T-helper 2 cell treated with Interferon-gamma antibody and Interleukin-4, amounts not matched to agents 5 μg/mL and 100 μg/mL, for 36 hours (primary cell): Measurements from ENCODE around the gene GNB2.

Experiments
- DNase-seq: peaks from one replicate; pipeline ENCODE4 v3.0.0; 2021; ENCODE audit warnings: low spot score
- H3K27ac Mint-ChIP-seq: one replicate; pipeline ENCODE4 v1.8.0; 2021; ENCODE audit warnings: mild to moderate bottlenecking, mixed read lengths
- H3K27me3 Mint-ChIP-seq: one replicate; pipeline ENCODE4 v1.8.0; 2021; ENCODE audit warnings: low read depth, mixed read lengths
- H3K36me3 Mint-ChIP-seq: one replicate; pipeline ENCODE4 v1.8.0; 2021; ENCODE audit warnings: low read depth, mixed read lengths
- H3K4me1 Mint-ChIP-seq: one replicate; pipeline ENCODE4 v1.8.0; 2021; ENCODE audit warnings: low read depth, mixed read lengths
- H3K4me3 Mint-ChIP-seq: one replicate; pipeline ENCODE4 v1.8.0; 2022; ENCODE audit warnings: mild to moderate bottlenecking, moderate library complexity, mixed read lengths
- H3K9me3 Mint-ChIP-seq: one replicate; pipeline ENCODE4 v1.8.0; 2021; ENCODE audit warnings: mixed read lengths

The GNB2 gene

DNA sequence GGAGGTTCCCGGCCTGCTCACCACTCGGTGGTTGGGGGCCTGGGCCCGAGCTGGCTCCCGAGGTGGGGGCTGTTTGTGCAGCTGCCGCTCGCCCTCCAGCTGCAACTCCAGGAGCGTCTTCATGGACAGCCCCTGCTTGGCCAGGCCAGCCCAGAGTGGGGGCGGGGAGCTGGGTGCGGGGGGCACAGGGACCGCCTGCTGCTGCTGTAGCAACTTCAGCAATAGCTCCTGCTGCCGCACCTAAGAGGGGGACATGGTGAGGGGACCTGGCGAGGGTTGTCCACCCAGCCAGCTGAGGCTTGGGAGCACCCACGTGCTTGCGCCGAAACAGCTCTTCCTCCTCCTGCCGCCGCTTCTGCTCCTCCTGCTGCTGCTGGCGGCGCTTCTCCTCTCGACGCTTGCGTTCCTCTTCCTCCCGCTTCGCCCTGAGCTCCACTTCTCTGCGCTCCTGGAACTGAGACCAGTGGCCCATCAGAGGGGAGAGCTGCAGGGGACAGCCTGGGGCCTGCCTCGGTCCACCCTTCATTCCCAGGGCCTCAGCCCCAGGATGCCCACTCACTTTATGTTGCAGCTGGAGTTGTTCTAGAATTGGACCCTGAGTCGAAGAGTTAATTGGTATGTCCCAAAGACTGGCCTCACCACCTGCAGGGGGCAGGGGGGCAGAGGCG is 9.6 kb downstream of the GNB2 start:
- Mint-ChIP-seq H3K4me3 (no peak overlapping the region), H3K4me1 (peaks cover 8% of the 10 kb centered on the region), H3K27ac (no peak overlapping the region), H3K36me3 (peaks cover 30% of the 10 kb centered on the region), H3K27me3 (no peaks in the 10 kb centered on the region), H3K9me3 (no peaks in the 10 kb centered on the region)
- DNase-seq, result no peak

DNA sequence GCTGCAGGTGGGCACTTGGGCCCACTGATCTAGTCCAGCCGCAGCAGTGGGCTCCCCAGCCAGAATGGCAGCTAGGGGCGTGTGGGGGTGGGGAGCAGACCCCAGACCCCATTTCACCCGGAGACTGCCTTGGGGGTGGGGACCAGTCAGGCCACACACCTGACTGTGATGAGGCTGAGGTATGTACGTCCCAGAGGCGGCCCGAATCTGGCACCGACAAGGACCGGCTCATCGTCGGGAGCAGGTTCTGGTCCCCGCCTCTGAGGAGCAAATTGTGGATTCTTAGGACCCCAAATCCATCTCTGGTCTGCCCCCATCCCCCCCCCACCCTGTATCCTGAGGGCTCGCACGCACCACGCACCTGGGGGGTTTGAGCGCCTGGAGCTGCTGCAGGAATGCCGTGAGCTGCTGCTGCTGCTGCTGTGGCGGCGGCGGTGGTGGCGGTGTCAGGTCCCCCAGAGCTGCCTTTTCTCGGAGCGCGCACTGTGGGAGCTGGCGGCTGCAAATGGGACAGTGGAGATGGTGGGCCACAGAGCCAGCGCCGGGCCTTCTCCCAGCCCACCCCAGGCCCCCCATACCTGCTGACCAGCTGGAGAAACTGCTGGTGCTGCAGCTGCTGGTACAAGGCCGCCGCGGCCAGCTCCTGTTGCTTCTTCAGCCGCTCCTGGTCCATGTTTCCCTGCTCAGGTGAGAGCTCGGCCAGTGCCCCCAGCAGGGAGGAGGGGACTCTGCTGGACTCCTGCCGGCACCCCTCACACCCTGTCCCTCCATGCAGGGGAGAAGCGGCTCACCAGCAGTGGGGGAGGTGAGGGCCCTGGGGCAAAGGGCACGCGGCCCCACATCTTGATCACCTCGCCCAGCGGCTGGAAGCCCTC is 10.4 kb downstream of the GNB2 start:
- Mint-ChIP-seq H3K27ac (no peak overlapping the region), H3K36me3 (peaks cover 28% of the 10 kb centered on the region), H3K4me3 (no peak overlapping the region), H3K9me3 (no peaks in the 10 kb centered on the region), H3K27me3 (no peaks in the 10 kb centered on the region), H3K4me1 (peaks cover 11% of the 10 kb centered on the region)
- DNase-seq, result no peak

DNA sequence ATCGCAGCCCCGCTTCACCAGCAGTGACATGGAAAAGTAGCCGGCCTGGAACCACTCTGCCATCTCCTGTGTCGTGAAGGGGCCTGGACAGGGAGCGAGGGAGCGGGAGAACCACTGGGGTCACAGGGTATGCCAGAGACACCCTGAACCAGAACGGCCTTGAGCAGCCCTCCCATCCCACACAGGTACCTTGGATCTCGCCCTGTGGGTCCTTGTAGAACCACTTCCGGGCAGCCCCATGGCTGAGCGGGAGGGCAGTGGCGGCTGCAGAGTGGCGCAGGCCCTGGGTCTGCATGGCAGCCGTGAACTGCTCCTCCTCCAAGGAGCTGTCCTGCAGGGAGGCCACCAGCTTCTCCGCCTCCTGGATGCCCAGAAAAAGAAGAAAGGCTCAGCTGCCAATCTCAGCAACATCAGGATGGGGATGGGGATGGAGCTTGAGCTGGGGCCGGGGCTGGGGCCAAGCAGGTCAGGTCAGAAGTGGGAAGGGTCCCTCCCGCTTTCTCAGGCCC is 11.0 kb downstream of the GNB2 start:
- Mint-ChIP-seq H3K4me1 (peaks cover 10% of the 10 kb centered on the region), H3K4me3 (no peak overlapping the region), H3K9me3 (no peaks in the 10 kb centered on the region), H3K27me3 (no peaks in the 10 kb centered on the region), H3K36me3 (peaks cover 25% of the 10 kb centered on the region), H3K27ac (no peak overlapping the region)
- DNase-seq, result no peak

DNA sequence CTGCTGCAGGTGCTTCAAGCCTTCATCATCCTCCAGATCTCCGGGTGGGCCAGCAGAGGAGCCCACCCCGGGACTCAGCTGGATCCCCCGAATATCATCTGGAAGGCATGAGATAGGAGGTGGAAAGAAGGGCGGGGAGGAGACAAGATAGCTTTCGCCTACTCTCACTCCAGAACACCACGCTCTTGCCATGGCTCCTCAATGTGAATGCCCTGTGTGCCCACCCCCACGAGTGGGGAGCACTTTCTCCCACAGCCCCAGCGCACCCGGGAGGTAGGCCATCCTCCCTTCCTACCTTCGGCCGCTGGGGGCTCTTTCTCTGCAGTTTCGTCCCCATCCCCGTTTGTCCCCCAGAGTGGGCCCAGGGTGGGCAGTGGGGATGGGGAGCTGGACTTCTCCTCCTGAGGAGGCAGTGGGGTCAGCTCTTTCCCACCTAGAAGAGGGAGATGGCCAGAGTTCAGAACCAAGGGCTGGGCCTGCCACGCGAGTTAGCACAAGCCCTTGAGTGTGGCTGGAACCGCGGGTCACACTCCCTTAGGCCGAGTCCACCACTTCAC is 11.6 kb downstream of the GNB2 start:
- Mint-ChIP-seq H3K36me3 (peaks cover 19% of the 10 kb centered on the region), H3K9me3 (no peaks in the 10 kb centered on the region), H3K4me3 (no peak overlapping the region), H3K27ac (no peak overlapping the region), H3K4me1 (peaks cover 8% of the 10 kb centered on the region), H3K27me3 (no peaks in the 10 kb centered on the region)
- no peak for DNase-seq

DNA sequence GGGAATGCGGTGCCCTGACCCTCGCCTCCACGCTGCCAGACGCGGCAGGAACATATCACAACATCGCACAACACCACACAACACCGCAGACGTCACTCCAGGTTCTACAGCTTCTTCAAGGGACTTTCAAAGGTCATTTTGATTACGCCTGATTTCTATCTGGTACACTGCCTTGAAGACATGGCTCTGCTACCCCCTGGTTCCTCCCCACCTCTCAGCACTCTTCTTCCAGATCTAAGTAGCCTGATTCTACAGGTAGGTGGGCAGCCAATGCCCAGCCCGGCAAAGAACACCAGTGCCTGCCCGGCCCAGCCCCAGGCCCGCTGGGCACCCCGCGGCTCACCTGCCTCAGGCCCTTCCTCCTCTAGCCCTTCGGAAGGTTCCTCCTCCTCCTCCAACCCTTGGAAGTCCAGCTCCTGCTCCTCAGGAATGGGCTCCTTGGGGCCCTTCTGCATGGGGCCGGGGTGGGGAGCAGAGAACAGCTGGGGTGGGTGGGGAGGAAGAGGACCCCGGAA is 12.1 kb downstream of the GNB2 start:
- Mint-ChIP-seq H3K4me3 (no peak overlapping the region), H3K27me3 (no peaks in the 10 kb centered on the region), H3K9me3 (no peaks in the 10 kb centered on the region), H3K4me1 (peaks cover 3% of the 10 kb centered on the region), H3K36me3 (peaks cover 17% of the 10 kb centered on the region), H3K27ac (no peak overlapping the region)
- DNase-seq, result no peak

DNA sequence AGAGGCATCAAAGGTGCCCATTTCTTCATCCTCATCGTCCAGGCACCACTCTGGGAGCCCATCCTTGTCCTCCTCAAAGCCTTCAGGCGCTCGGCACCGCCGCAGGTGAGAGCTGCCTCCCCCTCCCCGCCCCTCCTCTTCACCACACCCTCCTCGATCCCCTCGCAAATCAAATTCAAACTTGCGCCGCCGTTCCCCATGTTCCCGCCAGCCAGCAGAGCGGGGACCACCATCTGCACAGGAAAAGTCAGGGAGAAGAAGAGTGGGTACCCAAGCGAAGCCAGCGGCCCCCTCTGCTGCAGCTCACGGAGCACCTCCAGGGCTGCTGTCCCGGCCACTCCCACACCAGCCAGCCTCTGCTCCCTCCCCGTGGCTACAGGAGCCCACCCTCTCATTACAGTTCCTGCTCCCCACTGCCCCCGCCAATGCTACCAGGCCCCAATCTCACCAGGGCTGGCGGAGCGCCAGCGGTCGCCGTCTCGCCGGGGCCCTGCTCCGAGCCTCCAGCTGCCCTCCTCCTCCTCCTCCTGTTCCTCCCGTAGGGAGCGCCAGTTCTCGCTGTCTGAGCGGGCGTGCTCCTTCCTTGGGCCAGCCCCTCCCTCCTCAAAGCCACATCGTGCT is 12.8 kb downstream of the GNB2 start:
- DNase-seq, result no peak

DNA sequence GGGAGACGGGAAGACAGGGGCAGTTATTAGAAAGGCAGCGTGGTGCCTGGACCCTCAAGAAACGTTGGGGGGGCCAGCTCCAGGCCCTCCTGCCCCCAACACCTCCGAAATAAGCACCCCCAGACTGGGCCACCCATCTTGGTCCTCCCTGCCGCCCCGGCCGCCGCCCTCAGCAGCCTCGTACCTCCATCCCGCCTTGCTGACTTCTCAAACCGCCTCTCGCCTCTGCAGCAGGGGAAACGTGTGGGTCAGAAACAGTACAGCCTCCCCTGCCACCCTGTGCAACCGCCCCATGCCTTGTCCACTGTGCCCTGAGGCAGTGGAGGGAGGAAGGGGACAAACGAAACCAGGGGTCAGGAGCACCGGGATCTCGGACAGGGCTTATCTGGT is 13.3 kb downstream of the GNB2 start:
- Mint-ChIP-seq H3K9me3 (no peaks in the 10 kb centered on the region), H3K36me3 (peaks cover 19% of the 10 kb centered on the region), H3K27ac (no peak overlapping the region), H3K27me3 (no peaks in the 10 kb centered on the region), H3K4me1 (peaks cover 6% of the 10 kb centered on the region), H3K4me3 (no peak overlapping the region)
- no peak for DNase-seq

More for the DNA sequence above, 12.8 kb downstream of the GNB2 start:
- H3K4me1 Mint-ChIP-seq, result peaks cover 3% of the 10 kb centered on the region
- no peaks in the 10 kb centered on the region for H3K27me3 Mint-ChIP-seq
- no peaks in the 10 kb centered on the region for H3K9me3 Mint-ChIP-seq
- no peak overlapping the region for H3K4me3 Mint-ChIP-seq
- H3K27ac Mint-ChIP-seq, result no peak overlapping the region
- peaks cover 17% of the 10 kb centered on the region for H3K36me3 Mint-ChIP-seq

DNA sequence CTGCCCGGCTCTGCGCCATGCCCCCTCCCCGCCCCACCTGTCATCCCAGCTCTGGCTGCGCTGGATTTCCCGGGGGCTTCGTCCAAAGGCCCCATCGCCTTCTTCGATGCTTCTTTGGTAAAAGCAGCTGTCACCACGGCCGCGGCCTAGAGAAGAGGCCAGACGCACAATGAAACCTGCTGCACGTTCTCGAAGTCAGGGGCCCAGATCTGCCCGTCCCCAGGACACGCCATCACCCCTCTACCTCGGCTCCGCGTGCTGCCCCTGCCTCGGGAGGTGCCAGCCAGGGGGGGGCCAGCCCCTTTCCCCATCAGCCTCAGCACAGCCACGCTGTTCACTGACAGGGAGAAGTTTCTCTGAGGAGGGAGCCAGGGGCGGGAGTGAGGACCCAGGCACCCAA is 13.7 kb downstream of the GNB2 start:
- Mint-ChIP-seq H3K27me3 (no peaks in the 10 kb centered on the region), H3K27ac (no peak overlapping the region), H3K4me3 (no peak overlapping the region), H3K36me3 (peaks cover 20% of the 10 kb centered on the region), H3K9me3 (no peaks in the 10 kb centered on the region), H3K4me1 (peaks cover 10% of the 10 kb centered on the region)
- no peak for DNase-seq

DNA sequence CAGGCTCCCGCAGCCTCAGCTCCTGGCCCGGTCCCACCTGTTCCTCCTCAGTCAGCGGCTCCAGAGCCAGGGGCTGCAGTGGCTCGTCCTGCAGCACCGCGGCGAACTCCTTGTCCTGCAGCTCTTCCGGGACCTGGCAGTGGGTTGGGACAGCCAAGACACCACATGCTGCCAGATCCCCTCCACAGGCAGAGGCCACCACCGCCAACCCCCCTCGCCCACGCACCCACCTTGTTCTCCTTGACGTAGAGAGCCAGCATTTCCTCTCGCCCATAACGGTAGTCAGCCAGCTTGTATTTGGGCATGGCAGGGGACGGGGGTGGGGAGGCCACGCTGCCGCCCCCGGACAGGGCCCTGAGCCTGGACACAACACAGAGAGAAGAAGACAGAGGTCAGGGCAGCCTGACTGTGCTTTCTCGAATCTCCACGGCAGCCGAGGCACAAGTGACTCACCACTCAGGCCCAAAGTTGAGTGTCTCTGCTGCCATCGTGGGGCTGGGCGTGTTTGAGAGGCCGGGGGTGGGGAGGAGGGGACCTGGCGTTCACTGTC is 14.3 kb downstream of the GNB2 start:
- Mint-ChIP-seq H3K36me3 (peaks cover 21% of the 10 kb centered on the region), H3K9me3 (no peaks in the 10 kb centered on the region), H3K4me1 (peaks cover 15% of the 10 kb centered on the region), H3K27ac (no peak overlapping the region), H3K27me3 (no peaks in the 10 kb centered on the region), H3K4me3 (no peak overlapping the region)
- DNase-seq, result no peak

DNA sequence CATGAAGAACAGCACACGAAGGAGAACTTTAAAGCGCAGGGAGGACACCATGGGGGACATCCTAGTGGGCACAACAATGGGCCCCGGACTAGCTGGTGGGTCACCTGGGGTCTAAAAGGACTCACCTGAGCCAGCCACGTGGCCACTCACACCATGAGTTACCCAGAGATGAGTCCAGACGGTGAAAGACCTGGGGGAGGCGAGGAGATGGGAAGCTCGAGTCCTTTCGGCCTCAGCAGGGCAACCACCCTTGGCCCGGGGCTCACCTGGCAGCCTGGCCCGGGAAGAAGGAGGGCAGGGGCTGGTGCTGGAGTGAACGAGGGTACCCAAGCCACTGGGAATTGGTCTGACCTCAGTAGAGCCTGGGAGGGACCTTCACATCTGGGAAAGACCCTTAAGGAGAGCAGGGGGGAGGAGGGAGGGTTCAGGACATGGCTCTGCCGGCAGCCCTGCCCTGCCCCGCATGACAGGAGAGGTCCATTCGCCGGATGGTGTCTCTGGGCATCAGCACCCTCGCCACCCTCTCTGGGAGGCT is 14.9 kb downstream of the GNB2 start:
- H3K36me3 Mint-ChIP-seq, result peaks cover 24% of the 10 kb centered on the region
- no peaks in the 10 kb centered on the region for H3K9me3 Mint-ChIP-seq
- H3K4me3 Mint-ChIP-seq, result no peak overlapping the region
- no peak for DNase-seq
- no peak overlapping the region for H3K27ac Mint-ChIP-seq
- H3K27me3 Mint-ChIP-seq, result no peaks in the 10 kb centered on the region
- peaks cover 20% of the 10 kb centered on the region for H3K4me1 Mint-ChIP-seq

DNA sequence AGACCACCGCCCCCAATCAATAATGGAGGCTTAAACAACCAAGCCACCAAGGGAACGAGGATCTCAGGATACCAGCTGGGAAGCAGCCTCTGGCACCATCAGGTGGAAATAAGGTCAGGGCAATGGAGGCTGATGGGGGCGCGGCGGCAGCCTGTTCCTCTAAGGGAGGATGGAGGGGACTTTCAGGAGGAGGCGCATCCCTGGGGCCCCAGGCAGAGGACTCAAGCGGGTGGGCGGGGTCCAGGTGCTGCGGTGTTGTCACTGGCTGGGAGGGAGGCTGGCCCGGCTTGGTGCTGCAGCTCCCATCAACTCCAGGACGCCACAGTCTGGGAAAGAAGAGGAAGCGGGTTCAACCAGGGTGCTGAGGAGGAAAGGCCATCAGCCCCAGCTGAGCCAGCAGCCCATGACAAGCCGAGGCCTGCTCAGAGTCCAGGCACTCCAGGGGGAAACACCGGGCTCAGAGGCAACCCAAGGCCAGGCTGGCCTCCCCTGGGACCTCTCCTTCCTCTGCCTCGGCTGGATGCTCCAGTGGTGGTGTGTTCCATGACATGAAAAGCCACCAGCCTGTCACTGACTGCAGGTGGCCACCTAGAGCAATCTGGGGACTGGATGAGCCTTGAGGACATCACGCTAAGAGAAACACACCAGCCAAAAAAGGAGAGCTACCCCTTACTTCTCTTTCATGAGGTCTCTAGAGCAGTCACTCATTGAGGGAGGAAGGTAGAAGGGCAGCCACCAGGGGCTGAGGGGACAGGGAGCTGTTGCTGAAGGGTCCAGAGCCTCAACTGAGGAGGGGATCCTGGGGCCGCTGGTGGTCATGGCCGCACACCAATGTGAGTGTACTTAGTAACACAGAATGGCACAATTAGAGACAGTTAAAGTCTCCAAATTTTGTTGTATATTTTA is 15.9 kb downstream of the GNB2 start:
- Mint-ChIP-seq H3K36me3 (peaks cover 23% of the 10 kb centered on the region), H3K4me3 (no peak overlapping the region), H3K27me3 (no peaks in the 10 kb centered on the region), H3K9me3 (no peaks in the 10 kb centered on the region), H3K27ac (peak overlapping the region; percentile 62), H3K4me1 (peaks cover 20% of the 10 kb centered on the region)
- no peak for DNase-seq

DNA sequence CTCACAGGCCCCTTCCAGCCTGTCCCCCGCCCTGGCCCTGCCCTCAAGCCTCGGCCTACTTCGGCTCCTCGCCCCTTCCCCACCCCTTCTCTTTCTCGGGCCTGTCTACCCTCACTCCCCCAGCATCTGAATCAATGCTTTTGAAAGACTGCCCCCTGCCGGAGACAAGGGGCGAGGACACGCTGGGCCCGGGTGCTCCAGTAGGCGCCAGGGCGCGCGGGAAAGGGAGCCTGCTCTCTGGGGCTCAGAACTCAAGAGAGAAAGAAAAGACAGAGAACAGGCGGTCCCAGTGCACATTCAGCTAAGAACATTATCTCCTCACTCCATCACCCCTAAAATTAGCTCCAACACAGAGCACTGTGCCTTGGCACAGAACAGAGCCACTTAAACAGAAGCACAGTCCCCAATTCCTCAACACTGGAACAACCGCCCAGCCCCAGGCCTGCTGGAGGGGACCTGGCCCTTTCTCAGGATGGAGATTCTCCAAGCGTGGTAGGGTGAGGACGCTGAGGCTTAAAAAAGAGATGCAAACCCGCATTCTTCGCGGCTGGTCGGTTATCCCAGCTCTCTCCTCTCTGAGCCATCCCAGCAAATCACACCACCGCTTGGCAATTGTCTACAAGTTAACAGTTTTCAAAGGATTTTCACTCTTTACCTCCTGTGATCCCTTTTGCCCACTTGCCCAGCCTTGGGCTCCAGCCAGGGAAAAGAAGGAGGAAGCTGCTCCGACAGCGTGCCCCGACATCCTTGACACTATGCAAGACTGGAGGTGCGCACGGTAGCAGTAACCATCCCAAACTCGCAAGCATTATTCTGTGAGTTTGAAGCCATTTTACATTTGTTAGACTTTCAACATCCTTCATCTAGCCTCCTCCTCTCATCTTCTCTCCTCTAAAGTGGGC is 18.4 kb downstream of the GNB2 start:
- Mint-ChIP-seq H3K4me1 (peaks cover 28% of the 10 kb centered on the region), H3K27me3 (peaks cover 9% of the 10 kb centered on the region), H3K4me3 (peak overlapping the region; percentile 96), H3K27ac (peak overlapping the region; percentile 54), H3K9me3 (no peaks in the 10 kb centered on the region), H3K36me3 (peaks cover 15% of the 10 kb centered on the region)
- peak; percentile 73 for DNase-seq
